Heart left ventricle (tissue), 13 donors: ENCODE measurements around the gene SERPINE3.

Experiments
- CTCF ChIP-seq, 12 donors: fragments of 200-600 bp; sonication (generic) in 4 of 12; IDR thresholded peaks; one replicate each; pipeline versions ENCODE4 v1.5.0 to v1.8.0; 2018 to 2022; ENCODE audit warnings: antibody characterized with exemption in 12 of 12, mild to moderate bottlenecking in 5 of 12
- POLR2A ChIP-seq, 2 donors: fragments of 450-650 bp; IDR thresholded peaks; one replicate each; pipeline ENCODE4 v1.6.1; 2017; ENCODE audit warnings: antibody characterized with exemption in 2 of 2, mild to moderate bottlenecking in 2 of 2, moderate library complexity in 2 of 2
- donor health status: ischemic (EF 13 %, LVEDD 7.1; RV severe dilation, severe dysfunction).
- donor health status: DM: no; HTN: yes; CAD: no.
- donor health status: DM: no; HTN: no; CAD: no.
- donor health status: ischemic (EF 25% LVEDD 6.9; RV normal size, moderate dysfunction).
- donor health status: ischemic (EF 25% LVEDD 5.7; RV mildly dilated, moderate dysfunction).
- donor health status: ischemic (EF 35%, LVEDD 5.7; RV mildly dilated, moderate dysfunction).
- donor health status: nonischemic (EF 11% LVEDD 7.7; RV severe dilation, severe dysfunction).
- donor health status: DM: yes; HTN: yes; CAD: no.
- donor health status: PGD.
- donor health status: ischemic (EF 29% LVEDD 5.4; RV normal size, mild dysfunction).
- donor health status: nonischemic (EF 23%, LVEDD 6.1; RV moderate dilation, normal function).

GRCh38 chr13:51305271-51305967, 34.1 kb upstream of the SERPINE3 start:
- TF ChIP-seq CTCF (IDR thresholded peaks at IDR 0.05) (no peak), POLR2A (IDR thresholded peaks at IDR 0.05) (no peak)
